H9 (cell line): ENCODE data around the gene LRG1. TPM values are rescaled to one million over a fixed set of nuclear protein-coding genes. Genes with fewer than 3 reads are reported as not detected.

Experiments
- DNase-seq: peaks from one replicate; pipeline ENCODE4 v3.0.0-alpha.2; 2017
- H2AFZ ChIP-seq: one replicate; pipeline ENCODE4 v1.6.1; 2013; ENCODE audit warnings: mild to moderate bottlenecking, low read length, control low read depth, moderate library complexity
- H2AK5ac ChIP-seq: 2 replicates; pipeline ENCODE4 v1.6.1; 2013; ENCODE audit warnings: low read length, control low read depth, mixed read lengths; ENCODE audit not compliant: insufficient read length
- H2BK120ac ChIP-seq: one replicate; pipeline ENCODE4 v1.6.1; 2013; ENCODE audit warnings: low read depth, mild to moderate bottlenecking, low read length, control low read depth, inconsistent platforms; ENCODE audit not compliant: poor library complexity, severe bottlenecking
- H2BK12ac ChIP-seq: 2 replicates; pipeline ENCODE4 v1.6.1; 2013; ENCODE audit warnings: low read length, control low read depth, mixed read lengths, low read depth; ENCODE audit not compliant: insufficient read length
- H2BK15ac ChIP-seq: 2 replicates; pipeline ENCODE4 v1.6.1; 2013; ENCODE audit warnings: low read depth, low read length, control low read depth
- H2BK20ac ChIP-seq: one replicate; pipeline ENCODE4 v1.6.1; 2013; ENCODE audit warnings: low read depth, mild to moderate bottlenecking, low read length, control low read depth, inconsistent platforms; ENCODE audit not compliant: poor library complexity, severe bottlenecking
- H2BK5ac ChIP-seq: 2 replicates; pipeline ENCODE4 v1.6.1; 2013; ENCODE audit warnings: low read length, control low read depth, mixed read lengths; ENCODE audit not compliant: insufficient read length
- H3K14ac ChIP-seq: 2 replicates; pipeline ENCODE4 v1.6.1; 2013; ENCODE audit warnings: low read length, control low read depth; ENCODE audit not compliant: insufficient read depth
- H3K18ac ChIP-seq: 2 replicates; pipeline ENCODE4 v1.6.1; 2013; ENCODE audit warnings: low read depth, mild to moderate bottlenecking, mixed read lengths, low read length, control low read depth; ENCODE audit not compliant: insufficient read length
- H3K23ac ChIP-seq: 2 replicates; pipeline ENCODE4 v1.6.1; 2013; ENCODE audit warnings: low read length, control low read depth, mixed read lengths, low read depth; ENCODE audit not compliant: insufficient read length
- H3K23me2 ChIP-seq: 2 replicates; pipeline ENCODE4 v1.6.1; 2013; ENCODE audit warnings: low read depth, mild to moderate bottlenecking, mixed read lengths, low read length, control low read depth; ENCODE audit not compliant: insufficient read length, poor library complexity, severe bottlenecking
- H3K27ac ChIP-seq: 2 replicates; pipeline ENCODE4 v1.5.1; 2013; ENCODE audit warnings: low read length, control low read depth, mixed read lengths, low read depth; ENCODE audit not compliant: insufficient read length
- H3K27me3 ChIP-seq: 2 replicates; pipeline ENCODE4 v1.6.1; 2013; ENCODE audit warnings: low read length, control low read depth, inconsistent platforms; ENCODE audit not compliant: insufficient read depth
- H3K4ac ChIP-seq: 2 replicates; pipeline ENCODE4 v1.6.1; 2013; ENCODE audit warnings: low read depth, mild to moderate bottlenecking, control low read depth, inconsistent platforms, low read length, moderate library complexity
- H3K4me1 ChIP-seq: 2 replicates; pipeline ENCODE4 v1.6.1; 2013; ENCODE audit warnings: low read length, control low read depth, inconsistent platforms; ENCODE audit not compliant: insufficient read depth
- H3K4me2 ChIP-seq: 2 replicates; pipeline ENCODE4 v1.6.1; 2013; ENCODE audit warnings: low read length, control low read depth, mixed read lengths; ENCODE audit not compliant: insufficient read length, insufficient read depth
- H3K56ac ChIP-seq: 2 replicates; pipeline ENCODE4 v1.6.1; 2013; ENCODE audit warnings: low read depth, mild to moderate bottlenecking, mixed read lengths, low read length, control low read depth; ENCODE audit not compliant: insufficient read length
- H3K79me1 ChIP-seq: 2 replicates; pipeline ENCODE4 v1.6.1; 2013; ENCODE audit warnings: low read depth, mild to moderate bottlenecking, moderate library complexity, low read length, control low read depth, inconsistent platforms; ENCODE audit not compliant: insufficient read depth, poor library complexity, severe bottlenecking
- H3K79me2 ChIP-seq: 2 replicates; pipeline ENCODE4 v1.6.1; 2013; ENCODE audit warnings: low read length, control low read depth, inconsistent platforms; ENCODE audit not compliant: insufficient read depth
- H3K9ac ChIP-seq: 2 replicates; pipeline ENCODE4 v1.6.1; 2013; ENCODE audit warnings: low read length, control low read depth, mixed read lengths; ENCODE audit not compliant: insufficient read length; ENCODE audit errors: extremely low read depth
- H3K9me3 ChIP-seq: one replicate; pipeline ENCODE4 v1.6.1; 2013; ENCODE audit warnings: low read depth, low read length, inconsistent platforms; ENCODE audit not compliant: control insufficient read depth
- H3T11ph ChIP-seq: one replicate; pipeline ENCODE4 v1.6.1; 2013; ENCODE audit warnings: mild to moderate bottlenecking, low read length, control low read depth, inconsistent platforms
- H4K20me1 ChIP-seq: one replicate; pipeline ENCODE4 v1.6.1; 2013; ENCODE audit not compliant: control insufficient read depth, insufficient read length, insufficient read depth
- H4K5ac ChIP-seq: 2 replicates; pipeline ENCODE4 v1.6.1; 2013; ENCODE audit warnings: low read depth, mild to moderate bottlenecking, mixed read lengths, low read length, control low read depth; ENCODE audit not compliant: insufficient read length
- H4K8ac ChIP-seq: replicated peaks from 2 replicates; pipeline ENCODE4 v1.6.1; 2013; ENCODE audit warnings: low read length, control low read depth, mixed read lengths, low read depth; ENCODE audit not compliant: insufficient read length
- H4K91ac ChIP-seq: 2 replicates; pipeline ENCODE4 v1.6.1; 2013; ENCODE audit warnings: low read depth, mild to moderate bottlenecking, moderate library complexity, mixed read lengths, low read length, control low read depth; ENCODE audit not compliant: insufficient read length
- H3K27ac Mint-ChIP-seq, 3 experiments: 2 replicates in 2 of 3; 3 replicates in 1 of 3; pipeline ENCODE4 v1.8.0; 2020 to 2021; ENCODE audit warnings: mixed read lengths in 3 of 3, mild to moderate bottlenecking in 1 of 3, moderate library complexity in 1 of 3
- H3K27me3 Mint-ChIP-seq: 2 replicates; pipeline ENCODE4 v1.8.0; 2021; ENCODE audit warnings: low read depth, mild to moderate bottlenecking, moderate library complexity, mixed read lengths
- H3K36me3 Mint-ChIP-seq, 3 experiments: 2 replicates in 2 of 3; 3 replicates in 1 of 3; pipeline ENCODE4 v1.8.0; 2020 to 2021; ENCODE audit warnings: low read depth in 3 of 3, mixed read lengths in 3 of 3; ENCODE audit not compliant: insufficient read depth in 1 of 3
- H3K4me1 Mint-ChIP-seq, 2 experiments: 2 replicates each; pipeline ENCODE4 v1.8.0; 2020; ENCODE audit warnings: mixed read lengths in 2 of 2
- H3K4me3 Mint-ChIP-seq, 2 experiments: 2 replicates in 1 of 2; 3 replicates in 1 of 2; pipeline ENCODE4 v1.8.0; 2020 to 2021; ENCODE audit warnings: mild to moderate bottlenecking in 2 of 2, mixed read lengths in 2 of 2, moderate library complexity in 1 of 2
- H3K9me3 Mint-ChIP-seq, 2 experiments: 2 replicates in 1 of 2; 3 replicates in 1 of 2; pipeline ENCODE4 v1.8.0; 2020; ENCODE audit warnings: mild to moderate bottlenecking in 2 of 2, mixed read lengths in 2 of 2, moderate library complexity in 1 of 2
- WGBS: extraction: QIAGEN DNeasy Blood & Tissue Kit; methylation state at CpG from one replicate; pipeline ENCODE4 v1.1.7; 2013; ENCODE audit warnings: missing lambda C conversion rate, low lambda C conversion rate, mixed read lengths; ENCODE audit not compliant: insufficient read length; ENCODE audit errors: extremely low coverage; 5-methylcytosine and 5-hydroxymethylcytosine counted together
- total RNA-seq: library from RNA; stranded (reverse); gene quantifications from 2 replicates; pipeline ENCODE4 v1.2.1, GENCODE V29; 2021
- TF ChIP-seq, protein P1 (sequence below): fragments of 200-600 bp; sonication (generic); conservative IDR thresholded peaks from 3 replicates; pipeline ENCODE4 v1.8.0; 2021; ENCODE audit warnings: antibody characterized with exemption, mild to moderate bottlenecking

LRG1 gene
- total RNA-seq, 1 experiment from 2014 or later: 0.24 TPM

- no peak overlapping the region for H2BK5ac ChIP-seq
- no peak overlapping the region for H4K5ac ChIP-seq
- no peaks in the 10 kb centered on the region for H3K4me1 ChIP-seq
- no peak overlapping the region for H3T11ph ChIP-seq
- H3K79me1 ChIP-seq: no peaks in the 10 kb centered on the region
- no peaks in the 10 kb centered on the region for H3K9me3 ChIP-seq
- no peak overlapping the region; the same call in 1 of the 2 replicates for H3K14ac ChIP-seq
- no peak overlapping the region for H2AFZ ChIP-seq
- no peak overlapping the region for H3K27ac Mint-ChIP-seq
- peaks cover 6 to 15% of the 10 kb centered on the region in 2 experiments for H3K4me1 Mint-ChIP-seq
- H4K8ac ChIP-seq: no peak overlapping the region
- TF ChIP-seq, protein P1, sequence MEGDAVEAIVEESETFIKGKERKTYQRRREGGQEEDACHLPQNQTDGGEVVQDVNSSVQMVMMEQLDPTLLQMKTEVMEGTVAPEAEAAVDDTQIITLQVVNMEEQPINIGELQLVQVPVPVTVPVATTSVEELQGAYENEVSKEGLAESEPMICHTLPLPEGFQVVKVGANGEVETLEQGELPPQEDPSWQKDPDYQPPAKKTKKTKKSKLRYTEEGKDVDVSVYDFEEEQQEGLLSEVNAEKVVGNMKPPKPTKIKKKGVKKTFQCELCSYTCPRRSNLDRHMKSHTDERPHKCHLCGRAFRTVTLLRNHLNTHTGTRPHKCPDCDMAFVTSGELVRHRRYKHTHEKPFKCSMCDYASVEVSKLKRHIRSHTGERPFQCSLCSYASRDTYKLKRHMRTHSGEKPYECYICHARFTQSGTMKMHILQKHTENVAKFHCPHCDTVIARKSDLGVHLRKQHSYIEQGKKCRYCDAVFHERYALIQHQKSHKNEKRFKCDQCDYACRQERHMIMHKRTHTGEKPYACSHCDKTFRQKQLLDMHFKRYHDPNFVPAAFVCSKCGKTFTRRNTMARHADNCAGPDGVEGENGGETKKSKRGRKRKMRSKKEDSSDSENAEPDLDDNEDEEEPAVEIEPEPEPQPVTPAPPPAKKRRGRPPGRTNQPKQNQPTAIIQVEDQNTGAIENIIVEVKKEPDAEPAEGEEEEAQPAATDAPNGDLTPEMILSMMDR: peak; percentile 43
- peaks cover 47% of the 10 kb centered on the region for H3K27me3 Mint-ChIP-seq
- no peak overlapping the region for H4K91ac ChIP-seq
- no peak overlapping the region for H3K27ac ChIP-seq
- no peaks in the 10 kb centered on the region for H3K79me2 ChIP-seq
- WGBS: no CpG with 5 or more reads among the region's 27 CpGs
- no peak overlapping the region for H2BK12ac ChIP-seq
- DNase-seq: peak; percentile 64
- no peak overlapping the region for H3K4ac ChIP-seq
- H3K4me3 Mint-ChIP-seq: no peak overlapping the region
- no peak overlapping the region for H3K18ac ChIP-seq
- no peak overlapping the region for H2BK20ac ChIP-seq
- H4K20me1 ChIP-seq: no peaks in the 10 kb centered on the region
- H3K56ac ChIP-seq: no peak overlapping the region
- no peak overlapping the region for H3K4me2 ChIP-seq
- H3K9ac ChIP-seq: no peak overlapping the region
- H3K27me3 ChIP-seq: no peaks in the 10 kb centered on the region; the same call in 1 of the 2 replicates
- H2BK120ac ChIP-seq: no peak overlapping the region
- no peak overlapping the region for H2AK5ac ChIP-seq
- no peak overlapping the region for H2BK15ac ChIP-seq
- peaks cover 0 to 4% of the 10 kb centered on the region in 2 experiments; a peak in 2 of 5 replicates for H3K9me3 Mint-ChIP-seq
- H3K23ac ChIP-seq: no peak overlapping the region
- H3K23me2 ChIP-seq: peaks cover 3% of the 10 kb centered on the region
- no peaks in the 10 kb centered on the region for H3K36me3 Mint-ChIP-seq
Measured at GRCh38 chr19:4537953-4538600, 1.8 kb downstream of the LRG1 start.
